ENCODE measurements around the gene SLC38A2.

The SLC38A2 gene

DNA sequence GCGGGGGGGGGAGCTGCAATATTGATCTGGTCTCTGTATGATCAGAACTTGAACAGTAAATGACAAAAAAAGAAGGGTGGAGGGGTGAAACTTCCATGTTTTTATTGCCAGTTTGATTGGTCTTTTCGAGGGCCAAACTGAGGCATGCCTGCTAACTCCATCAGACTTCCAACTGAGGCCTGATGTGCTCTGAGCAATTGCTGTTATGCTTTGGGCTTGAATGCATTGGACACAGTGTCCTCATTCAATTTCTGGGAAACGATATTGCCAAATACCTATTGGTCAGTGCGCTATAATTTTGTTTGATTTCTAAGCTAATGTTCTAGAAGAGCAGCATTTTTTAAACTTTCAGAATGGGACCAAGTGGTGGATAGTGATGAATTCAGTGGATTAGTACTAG is 2.1 kb upstream of the SLC38A2 start:
- H3K36me3 ChIP-seq (ENCODE audit: control insufficient read depth in 2 of 2, insufficient read depth in 2 of 2, low read length in 2 of 2) = peaks cover 2 to 11% of the 10 kb centered on the region in 2 donors
- no peak overlapping the region for H3K4me3 ChIP-seq (ENCODE audit: low read length in 2 of 2)
- no peaks in the 10 kb centered on the region for H3K9me3 ChIP-seq (ENCODE audit: control insufficient read depth in 2 of 2, low read length in 2 of 2)
- no peaks in the 10 kb centered on the region for H3K27me3 ChIP-seq (ENCODE audit: control insufficient read depth in 1 of 2, insufficient read depth in 2 of 2, low read length in 2 of 2)
- H3K27ac ChIP-seq (ENCODE audit: low read length) = peak overlapping the region; percentile 97
- no peak overlapping the region for H3K9ac ChIP-seq (ENCODE audit: low read length in 2 of 2)
- H3K4me1 ChIP-seq (ENCODE audit: control insufficient read depth, insufficient read depth, low read length) = peaks cover 15% of the 10 kb centered on the region

DNA sequence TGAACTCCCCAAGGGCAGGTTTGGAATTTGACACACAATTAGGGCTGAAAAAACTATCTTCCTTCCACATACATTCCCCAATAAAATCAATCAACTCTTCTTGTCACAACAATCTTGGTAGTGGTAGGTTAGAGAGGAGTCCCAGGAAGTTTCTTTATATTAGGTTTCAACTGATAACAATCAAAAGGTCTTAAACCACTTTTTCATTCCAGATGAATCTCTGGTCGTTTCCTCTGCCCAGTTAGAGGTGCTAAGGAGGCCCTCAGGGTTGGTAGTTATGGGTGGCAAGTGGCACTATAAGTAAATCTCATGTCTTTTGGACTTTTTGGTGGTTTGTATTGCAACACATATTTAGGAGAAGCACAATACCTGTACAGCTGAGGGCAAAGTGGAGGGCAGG is 1.7 kb upstream of the SLC38A2 start:
- H3K27ac ChIP-seq (ENCODE audit: low read length) = peak overlapping the region; percentile 97
- peaks cover 19% of the 10 kb centered on the region for H3K4me1 ChIP-seq (ENCODE audit: control insufficient read depth, insufficient read depth, low read length)
- H3K9me3 ChIP-seq (ENCODE audit: control insufficient read depth in 2 of 2, low read length in 2 of 2) = no peaks in the 10 kb centered on the region
- peak overlapping the region in 1 of 2 donors; percentile 94 for H3K4me3 ChIP-seq (ENCODE audit: low read length in 2 of 2)
- H3K27me3 ChIP-seq (ENCODE audit: control insufficient read depth in 1 of 2, insufficient read depth in 2 of 2, low read length in 2 of 2) = no peaks in the 10 kb centered on the region
- no peak overlapping the region for H3K9ac ChIP-seq (ENCODE audit: low read length in 2 of 2)
- peaks cover 5 to 13% of the 10 kb centered on the region in 2 donors for H3K36me3 ChIP-seq (ENCODE audit: control insufficient read depth in 2 of 2, insufficient read depth in 2 of 2, low read length in 2 of 2)

DNA sequence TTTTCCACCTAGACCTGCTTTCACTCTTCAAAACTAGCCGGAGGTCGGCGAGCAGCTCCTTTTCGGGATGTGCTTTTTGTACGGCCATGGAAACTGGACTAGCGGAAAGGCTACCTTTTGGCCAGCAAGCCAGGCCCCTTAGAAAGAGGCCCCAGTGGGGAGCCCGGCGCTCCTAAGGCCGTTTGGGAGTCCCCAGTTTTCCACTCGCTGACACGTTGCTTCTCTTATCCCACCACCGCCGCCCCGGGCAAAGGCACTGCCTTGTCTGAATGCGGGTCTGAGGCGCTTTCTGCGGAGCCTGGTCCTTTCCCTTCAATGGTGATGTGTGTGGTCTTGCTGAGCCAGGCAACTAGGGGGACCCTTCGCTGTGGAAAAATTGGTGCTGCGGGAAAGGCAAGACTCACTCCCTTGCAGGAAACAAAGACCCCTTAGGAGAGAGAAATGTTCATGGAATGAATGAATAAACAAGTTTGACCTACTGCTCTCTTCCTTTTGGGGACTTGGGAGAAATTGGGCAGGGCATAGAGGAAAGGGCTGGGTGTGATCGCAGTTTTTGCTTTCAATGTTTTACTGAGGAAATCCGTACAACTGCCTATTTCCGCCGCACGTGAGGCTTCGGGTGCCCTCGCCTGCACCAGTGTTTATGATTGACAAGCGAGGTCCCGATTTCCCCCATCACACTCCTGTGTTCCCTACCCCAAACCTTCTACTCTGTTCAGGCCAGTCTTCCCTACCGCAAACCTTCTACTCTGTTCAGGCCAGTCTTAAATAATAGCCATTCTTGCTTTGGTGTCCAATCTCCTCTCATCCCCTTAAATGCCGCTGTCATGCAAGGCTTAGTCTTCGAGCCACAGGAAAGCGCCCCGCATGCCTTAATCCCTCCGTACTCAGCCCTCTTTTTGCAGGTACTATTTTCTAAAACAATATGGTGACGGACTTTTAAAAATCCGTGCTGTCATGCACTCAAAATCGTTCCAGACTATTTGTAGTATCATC is 1.0 kb upstream of the SLC38A2 start:
- Histone ChIP-seq H3K9me3 (ENCODE audit: control insufficient read depth in 2 of 2, low read length in 2 of 2) (no peaks in the 10 kb centered on the region), H3K9ac (ENCODE audit: low read length in 2 of 2) (peak overlapping the region; percentile 92 to 95), H3K36me3 (ENCODE audit: control insufficient read depth in 2 of 2, insufficient read depth in 2 of 2, low read length in 2 of 2) (peaks cover 9 to 20% of the 10 kb centered on the region in 2 donors), H3K27me3 (ENCODE audit: control insufficient read depth in 1 of 2, insufficient read depth in 2 of 2, low read length in 2 of 2) (no peaks in the 10 kb centered on the region), H3K4me1 (ENCODE audit: control insufficient read depth, insufficient read depth, low read length) (peaks cover 23% of the 10 kb centered on the region), H3K27ac (ENCODE audit: low read length) (peak overlapping the region; percentile 97), H3K4me3 (ENCODE audit: low read length in 2 of 2) (peak overlapping the region; percentile 94 to 99)

DNA sequence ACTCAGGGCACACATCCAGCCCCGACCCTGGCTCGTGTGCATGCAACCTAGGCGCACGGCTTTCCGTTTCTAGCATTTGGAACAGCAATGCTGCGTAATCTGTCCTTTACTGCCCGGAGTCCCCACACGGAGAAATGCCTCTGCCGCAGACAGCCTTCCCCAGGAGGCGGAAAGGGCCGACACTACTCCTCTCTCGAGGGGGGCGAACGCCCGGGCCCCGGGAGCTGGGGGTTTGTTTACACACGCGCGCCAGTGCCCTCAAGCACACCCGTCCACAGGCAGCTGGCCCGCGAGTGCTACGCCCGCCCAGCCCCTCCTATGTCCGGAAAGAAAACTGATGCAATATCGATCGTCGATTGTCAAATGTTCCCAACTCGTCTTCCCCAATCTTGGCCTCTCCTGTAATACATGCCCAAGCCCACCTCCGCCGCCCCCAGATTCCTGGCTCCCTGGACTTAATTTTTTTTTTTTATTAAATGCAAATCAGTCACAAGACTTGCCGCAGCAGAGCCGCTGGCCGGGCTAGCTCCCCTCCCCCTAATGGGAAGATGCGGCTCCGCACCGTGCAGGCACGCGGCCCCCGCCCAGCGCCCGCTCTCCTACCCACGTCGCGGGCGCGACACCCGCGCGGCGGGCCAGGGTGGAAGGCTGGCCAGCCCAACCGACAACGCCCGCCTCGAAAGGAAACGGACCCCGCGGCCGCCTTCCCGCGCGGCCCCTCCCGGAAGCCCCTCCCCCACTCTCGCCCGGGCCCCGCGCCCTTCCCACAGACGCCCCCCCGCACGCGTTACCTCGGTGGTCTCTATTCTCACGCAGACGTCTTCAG is 642 bp downstream of the SLC38A2 start:
- no peaks in the 10 kb centered on the region for H3K27me3 ChIP-seq (ENCODE audit: control insufficient read depth in 1 of 2, insufficient read depth in 2 of 2, low read length in 2 of 2)
- peak overlapping the region; percentile 94 to 99 for H3K4me3 ChIP-seq (ENCODE audit: low read length in 2 of 2)
- peaks cover 18 to 35% of the 10 kb centered on the region in 2 donors for H3K36me3 ChIP-seq (ENCODE audit: control insufficient read depth in 2 of 2, insufficient read depth in 2 of 2, low read length in 2 of 2)
- H3K9ac ChIP-seq (ENCODE audit: low read length in 2 of 2) = peak overlapping the region; percentile 85 to 92
- H3K4me1 ChIP-seq (ENCODE audit: control insufficient read depth, insufficient read depth, low read length) = peaks cover 34% of the 10 kb centered on the region
- no peaks in the 10 kb centered on the region for H3K9me3 ChIP-seq (ENCODE audit: control insufficient read depth in 2 of 2, low read length in 2 of 2)
- peak overlapping the region; percentile 97 for H3K27ac ChIP-seq (ENCODE audit: low read length)

DNA sequence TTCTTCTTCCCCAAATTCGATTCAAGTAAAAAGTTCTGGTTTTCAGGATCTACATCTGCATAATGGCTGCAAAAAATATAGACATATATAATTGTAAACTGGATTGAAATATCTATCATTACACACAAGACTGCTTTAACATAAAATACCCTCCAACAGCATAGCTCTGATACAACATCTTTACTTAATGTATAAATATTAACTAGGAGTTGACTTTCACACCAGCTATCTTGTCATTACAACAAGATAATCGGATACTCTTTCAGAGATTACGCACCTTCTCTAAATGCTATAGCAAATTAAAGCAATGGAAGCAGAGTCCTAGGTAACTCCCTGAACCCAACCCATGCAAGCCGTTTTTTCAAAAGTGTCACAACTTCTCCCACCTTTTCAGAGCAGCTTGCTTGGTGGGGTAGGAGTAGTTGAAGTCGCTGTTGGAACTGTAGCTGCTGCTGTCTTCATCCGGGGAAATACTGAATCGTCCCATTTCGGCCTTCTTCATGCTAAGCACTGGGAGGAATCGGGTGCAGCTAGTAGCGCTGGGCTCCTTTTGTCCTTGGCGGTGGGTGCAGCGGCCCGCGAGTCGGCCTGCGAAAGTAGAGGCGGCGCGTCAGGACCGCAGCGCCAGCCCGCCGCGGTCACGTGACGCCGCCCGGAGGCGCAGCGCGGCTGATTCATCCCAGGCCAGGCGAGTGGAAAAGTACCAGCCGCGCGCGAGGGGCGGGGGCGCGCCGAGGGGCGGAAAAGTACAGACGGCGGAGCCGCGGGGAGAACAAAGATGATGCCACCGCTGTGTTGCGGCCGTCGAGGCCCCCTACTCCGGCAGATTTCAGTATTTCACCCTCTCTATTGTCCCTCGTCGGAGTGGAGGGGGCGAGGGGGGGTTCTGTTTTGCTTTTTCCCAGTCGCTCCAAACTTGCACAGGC is 1.5 kb downstream of the SLC38A2 start:
- H3K4me1 ChIP-seq (ENCODE audit: control insufficient read depth, insufficient read depth, low read length) = peaks cover 36% of the 10 kb centered on the region
- peak overlapping the region; percentile 97 for H3K27ac ChIP-seq (ENCODE audit: low read length)
- H3K27me3 ChIP-seq (ENCODE audit: control insufficient read depth in 1 of 2, insufficient read depth in 2 of 2, low read length in 2 of 2) = no peaks in the 10 kb centered on the region
- H3K36me3 ChIP-seq (ENCODE audit: control insufficient read depth in 2 of 2, insufficient read depth in 2 of 2, low read length in 2 of 2) = peaks cover 25 to 43% of the 10 kb centered on the region in 2 donors
- H3K9me3 ChIP-seq (ENCODE audit: control insufficient read depth in 2 of 2, low read length in 2 of 2) = no peaks in the 10 kb centered on the region
- H3K9ac ChIP-seq (ENCODE audit: low read length in 2 of 2) = peak overlapping the region; percentile 85 to 92
- H3K4me3 ChIP-seq (ENCODE audit: low read length in 2 of 2) = peak overlapping the region; percentile 94 to 99

DNA sequence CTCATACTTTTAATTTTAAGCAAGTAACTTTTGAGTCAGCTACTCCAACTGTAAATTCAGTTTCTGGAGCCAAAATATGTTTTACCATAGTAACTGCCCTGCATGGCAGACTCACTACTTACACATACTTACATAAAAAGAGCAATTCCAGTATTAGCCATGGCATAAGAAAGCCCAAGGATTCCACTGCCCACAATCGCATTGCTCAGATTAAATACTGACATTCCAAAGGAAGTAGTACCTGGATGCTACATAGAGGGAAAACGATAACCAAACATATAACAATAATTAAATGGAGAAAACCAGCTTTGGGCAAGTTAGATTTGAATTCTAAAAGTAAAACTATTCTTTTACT is 2.2 kb downstream of the SLC38A2 start:
- peak overlapping the region in 1 of 2 donors; percentile 80 for H3K9ac ChIP-seq (ENCODE audit: low read length in 2 of 2)
- H3K27ac ChIP-seq (ENCODE audit: low read length) = no peak overlapping the region
- no peaks in the 10 kb centered on the region for H3K9me3 ChIP-seq (ENCODE audit: control insufficient read depth in 2 of 2, low read length in 2 of 2)
- peak overlapping the region; percentile 94 to 99 for H3K4me3 ChIP-seq (ENCODE audit: low read length in 2 of 2)
- H3K36me3 ChIP-seq (ENCODE audit: control insufficient read depth in 2 of 2, insufficient read depth in 2 of 2, low read length in 2 of 2) = peaks cover 30 to 50% of the 10 kb centered on the region in 2 donors
- no peaks in the 10 kb centered on the region for H3K27me3 ChIP-seq (ENCODE audit: control insufficient read depth in 1 of 2, insufficient read depth in 2 of 2, low read length in 2 of 2)
- peaks cover 41% of the 10 kb centered on the region for H3K4me1 ChIP-seq (ENCODE audit: control insufficient read depth, insufficient read depth, low read length)

DNA sequence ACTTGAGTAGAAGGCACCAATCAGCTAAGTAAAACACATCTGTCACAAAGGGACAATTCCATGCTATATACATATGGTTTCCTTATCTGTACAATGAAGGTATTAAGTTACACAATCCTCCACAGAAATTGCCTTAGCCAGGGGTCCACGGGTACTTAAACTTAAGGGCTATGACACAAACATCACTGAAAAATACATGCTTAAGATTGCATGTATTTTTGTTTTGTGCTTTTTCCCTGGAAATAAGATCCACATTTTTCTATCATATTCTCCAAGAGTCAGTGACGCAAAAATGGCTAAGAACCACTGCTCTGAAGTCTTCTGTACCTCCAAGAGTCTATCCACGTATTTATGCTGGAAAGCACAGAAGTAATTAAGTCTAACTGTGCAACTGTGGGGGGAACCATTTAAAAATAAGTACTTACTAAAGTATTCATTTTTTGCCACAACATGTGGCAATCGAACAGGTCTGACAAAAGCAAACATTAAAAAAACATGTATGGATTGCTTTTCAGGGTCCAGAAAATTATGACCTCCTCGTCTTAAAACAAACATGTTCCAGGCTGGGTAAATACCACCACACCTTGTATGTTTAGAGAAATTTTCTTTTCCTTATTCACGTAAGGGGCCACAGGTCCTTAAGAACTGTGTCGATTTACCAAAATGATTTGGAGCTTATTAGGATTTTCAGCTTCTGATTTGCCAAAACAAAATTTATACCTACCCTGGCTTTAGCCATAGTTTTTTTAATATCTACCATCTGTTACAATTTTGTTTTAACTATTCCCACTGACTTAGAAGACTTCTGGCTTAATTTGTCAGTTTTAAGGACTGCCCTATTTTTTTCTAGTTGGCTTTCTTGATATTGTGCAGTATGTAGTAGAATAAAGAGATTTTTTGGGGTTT is 2.8 kb downstream of the SLC38A2 start:
- Histone ChIP-seq H3K9me3 (ENCODE audit: control insufficient read depth in 2 of 2, low read length in 2 of 2) (no peaks in the 10 kb centered on the region), H3K27me3 (ENCODE audit: control insufficient read depth in 1 of 2, insufficient read depth in 2 of 2, low read length in 2 of 2) (no peaks in the 10 kb centered on the region), H3K36me3 (ENCODE audit: control insufficient read depth in 2 of 2, insufficient read depth in 2 of 2, low read length in 2 of 2) (peaks cover 32 to 55% of the 10 kb centered on the region in 2 donors), H3K4me1 (ENCODE audit: control insufficient read depth, insufficient read depth, low read length) (peaks cover 46% of the 10 kb centered on the region), H3K27ac (ENCODE audit: low read length) (no peak overlapping the region), H3K4me3 (ENCODE audit: low read length in 2 of 2) (peak overlapping the region; percentile 94 to 99), H3K9ac (ENCODE audit: low read length in 2 of 2) (peak overlapping the region; percentile 38 to 80)

DNA sequence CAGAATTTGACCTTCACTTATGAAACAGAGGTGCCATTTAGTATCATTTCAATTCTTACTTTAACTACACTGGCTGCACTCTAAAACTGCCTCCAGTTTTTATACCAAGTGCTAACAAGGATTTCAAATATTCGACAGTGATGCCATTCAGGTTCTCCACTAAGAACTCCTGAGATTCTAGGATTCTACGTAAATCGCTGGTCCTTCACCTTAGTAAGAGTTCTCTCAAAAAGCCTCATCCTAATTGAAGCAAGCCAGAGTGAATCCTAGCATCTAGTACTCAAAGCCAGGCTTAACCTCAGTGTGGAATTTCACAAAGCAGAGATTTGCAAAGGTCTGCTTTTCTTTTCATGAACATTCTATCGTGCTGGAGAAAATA is 3.5 kb downstream of the SLC38A2 start:
- Histone ChIP-seq H3K36me3 (ENCODE audit: control insufficient read depth in 2 of 2, insufficient read depth in 2 of 2, low read length in 2 of 2) (peaks cover 35 to 61% of the 10 kb centered on the region in 2 donors), H3K27me3 (ENCODE audit: control insufficient read depth in 1 of 2, insufficient read depth in 2 of 2, low read length in 2 of 2) (no peaks in the 10 kb centered on the region), H3K4me1 (ENCODE audit: control insufficient read depth, insufficient read depth, low read length) (peaks cover 46% of the 10 kb centered on the region), H3K4me3 (ENCODE audit: low read length in 2 of 2) (peak overlapping the region; percentile 94 to 99), H3K27ac (ENCODE audit: low read length) (no peak overlapping the region), H3K9me3 (ENCODE audit: control insufficient read depth in 2 of 2, low read length in 2 of 2) (no peaks in the 10 kb centered on the region), H3K9ac (ENCODE audit: low read length in 2 of 2) (peak overlapping the region; percentile 1 to 80)

DNA sequence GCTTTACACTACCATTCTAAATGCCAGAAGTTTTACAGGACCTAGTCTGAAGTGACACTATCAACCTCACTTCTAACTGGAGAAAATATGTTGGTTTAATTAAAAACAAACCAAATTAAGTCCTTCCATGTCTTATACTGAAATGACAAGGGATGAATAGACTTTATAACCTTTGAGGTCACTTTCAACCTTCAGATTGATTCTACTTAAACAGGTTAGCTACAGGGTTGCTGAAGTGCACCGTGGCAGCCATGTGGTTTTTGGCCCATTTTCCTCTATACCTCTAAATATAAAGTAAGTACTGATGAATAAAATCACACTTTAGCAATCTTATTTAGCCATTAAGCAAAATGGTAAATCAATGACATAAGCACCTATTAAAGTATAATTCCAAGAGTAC is 3.9 kb downstream of the SLC38A2 start:
- peaks cover 42% of the 10 kb centered on the region for H3K4me1 ChIP-seq (ENCODE audit: control insufficient read depth, insufficient read depth, low read length)
- no peaks in the 10 kb centered on the region for H3K27me3 ChIP-seq (ENCODE audit: control insufficient read depth in 1 of 2, insufficient read depth in 2 of 2, low read length in 2 of 2)
- no peaks in the 10 kb centered on the region for H3K9me3 ChIP-seq (ENCODE audit: control insufficient read depth in 2 of 2, low read length in 2 of 2)
- H3K36me3 ChIP-seq (ENCODE audit: control insufficient read depth in 2 of 2, insufficient read depth in 2 of 2, low read length in 2 of 2) = peaks cover 35 to 65% of the 10 kb centered on the region in 2 donors
- H3K27ac ChIP-seq (ENCODE audit: low read length) = no peak overlapping the region
- H3K4me3 ChIP-seq (ENCODE audit: low read length in 2 of 2) = peak overlapping the region; percentile 94 to 99
- peak overlapping the region; percentile 21 to 80 for H3K9ac ChIP-seq (ENCODE audit: low read length in 2 of 2)
